NT2/D1 (cell line): ENCODE data around the gene DNMT3A.

Experiments used
- SUZ12 ChIP-seq: IDR thresholded peaks from 2 replicates; pipeline ENCODE4 v1.6.1; 2011; ENCODE audit not compliant: insufficient read length, insufficient read depth; ENCODE audit errors: extremely low read depth
- YY1 ChIP-seq: IDR thresholded peaks from 2 replicates; pipeline ENCODE4 v1.6.1; 2011; ENCODE audit not compliant: insufficient read length, insufficient read depth

DNA sequence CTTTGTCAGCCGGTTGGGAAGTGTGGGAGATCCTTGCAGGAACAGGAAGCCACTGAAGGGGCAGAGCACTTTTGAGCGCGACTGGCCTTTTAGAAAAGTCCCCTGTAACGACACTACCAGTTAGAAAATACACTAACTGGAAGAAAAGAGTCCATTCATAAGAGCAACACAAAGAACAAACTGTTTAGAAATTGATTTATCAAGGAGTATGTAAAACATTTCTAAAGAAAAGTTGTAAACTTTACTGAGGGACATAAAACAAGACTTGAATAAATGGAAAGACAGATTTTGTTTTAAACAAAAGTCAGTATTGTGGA lies 143.6 kb downstream of the DNMT3A start:
- TF ChIP-seq YY1 (no peak), SUZ12 (no peak)
